Activated CD8-positive, alpha-beta memory T cell treated with anti-CD3 and anti-CD28 coated beads, Interleukin-2, amount 50 U/mL, for 4 hours (primary cell): ENCODE measurements around the gene NEK7.

Experiments
- DNase-seq: peaks from one replicate; pipeline ENCODE4 v3.0.0-alpha.2; 2020

Gene NEK7

GRCh38 chr1:198364471-198364870 lies 207.7 kb downstream of the NEK7 start:
- no peak for DNase-seq

- DNase-seq: no peak
Observed at GRCh38 chr1:198367296-198367695, 210.5 kb downstream of the NEK7 start.

DNA sequence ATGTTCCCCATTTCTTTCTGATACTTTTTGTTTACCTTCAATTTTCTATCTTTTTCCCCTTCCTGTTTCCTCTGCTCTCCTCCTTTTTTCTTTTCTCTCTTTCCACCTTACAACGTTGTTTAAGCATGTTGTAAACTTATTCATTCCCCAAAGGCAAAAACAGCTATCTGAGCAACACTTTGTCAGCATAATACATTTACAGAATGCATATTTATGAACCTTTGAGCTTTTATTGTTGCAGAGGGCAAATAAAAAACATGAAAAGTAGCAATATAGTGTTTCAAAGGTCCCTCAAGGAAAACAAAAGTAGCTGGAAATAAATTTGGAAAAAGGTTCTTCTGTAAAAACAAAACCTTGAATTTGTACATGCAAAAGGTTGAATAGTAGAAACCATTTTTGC lies 214.2 kb downstream of the NEK7 start:
- no peak for DNase-seq
